ENCODE measurements around the gene AJM1. TPM values are rescaled to one million over a fixed set of nuclear protein-coding genes. Genes with fewer than 3 reads are reported as not detected.

The AJM1 gene
- total and polyA plus RNA-seq, 9 donors: 0.48 to 2.4 (median 1.2) TPM; not detected in 1

- no peak for TF ChIP-seq CTCF (IDR thresholded peaks at IDR 0.05)
- no peak for TF ChIP-seq EP300 (IDR thresholded peaks at IDR 0.05)
- TF ChIP-seq POLR2A (IDR thresholded peaks at IDR 0.05): no peak
- H3K9me3 ChIP-seq: no peaks in the 10 kb centered on the region
- 34 to 51% (median 48%) methylated on average over 9 to 23 of the region's 23 CpGs for WGBS, 3 donors
- H3K4me3 ChIP-seq: no peak overlapping the region
- no peaks in the 10 kb centered on the region for H3K36me3 ChIP-seq
- no peaks in the 10 kb centered on the region for H3K27me3 ChIP-seq
- H3K27ac ChIP-seq: no peak overlapping the region
- H3K4me1 ChIP-seq (ENCODE audit: insufficient read depth): peaks cover 5% of the 10 kb centered on the region
- intact Hi-C loops (cut with DNase I): no loop called here
- peak in 3 of 5 donors; percentile 18 to 35 (median 29) for DNase-seq
Measured at GRCh38 chr9:136854842-136855460, 12.7 kb downstream of the AJM1 start.

GRCh38 chr9:136855461-136856078 lies 13.3 kb downstream of the AJM1 start:
- no peaks in the 10 kb centered on the region for H3K27me3 ChIP-seq
- WGBS, 3 donors: 63 to 77% (median 67%) methylated on average over 26 of the region's 26 CpGs
- no peak overlapping the region for H3K4me3 ChIP-seq
- H3K27ac ChIP-seq: no peak overlapping the region
- H3K36me3 ChIP-seq: no peaks in the 10 kb centered on the region
- DNase-seq: peak in 4 of 5 donors; percentile 24 to 41 (median 32)
- TF ChIP-seq EP300 (IDR thresholded peaks at IDR 0.05): no peak
- no peak for TF ChIP-seq CTCF (IDR thresholded peaks at IDR 0.05)
- TF ChIP-seq POLR2A (IDR thresholded peaks at IDR 0.05): no peak
- H3K4me1 ChIP-seq (ENCODE audit: insufficient read depth): peaks cover 3% of the 10 kb centered on the region
- intact Hi-C loops (cut with DNase I): no loop called here
- no peaks in the 10 kb centered on the region for H3K9me3 ChIP-seq

- peaks cover 3% of the 10 kb centered on the region for H3K4me1 ChIP-seq (ENCODE audit: insufficient read depth)
- peak in 4 of 5 donors; percentile 19 to 36 (median 28) for DNase-seq
- H3K27ac ChIP-seq: no peak overlapping the region
- no peaks in the 10 kb centered on the region for H3K9me3 ChIP-seq
- no peaks in the 10 kb centered on the region for H3K27me3 ChIP-seq
- H3K4me3 ChIP-seq: no peak overlapping the region
- intact Hi-C loops (cut with DNase I): no loop called here
- TF ChIP-seq POLR2A (IDR thresholded peaks at IDR 0.05) (no peak), EP300 (IDR thresholded peaks at IDR 0.05) (no peak), CTCF (IDR thresholded peaks at IDR 0.05) (no peak)
- no peaks in the 10 kb centered on the region for H3K36me3 ChIP-seq
- WGBS, 3 donors: 46 to 69% (median 65%) methylated on average over 9 to 15 of the region's 15 CpGs
Measured at GRCh38 chr9:136856079-136856476, 13.8 kb downstream of the AJM1 start.

- Histone ChIP-seq H3K36me3 (no peaks in the 10 kb centered on the region), H3K9me3 (no peaks in the 10 kb centered on the region), H3K4me1 (ENCODE audit: insufficient read depth) (peaks cover 3% of the 10 kb centered on the region), H3K4me3 (no peak overlapping the region), H3K27ac (no peak overlapping the region), H3K27me3 (no peaks in the 10 kb centered on the region)
- 69 to 78% (median 73%) methylated on average over 13 to 14 of the region's 14 CpGs for WGBS, 3 donors
- intact Hi-C loops (cut with DNase I): no loop called here
- no peak for TF ChIP-seq POLR2A (IDR thresholded peaks at IDR 0.05)
- no peak for TF ChIP-seq CTCF (IDR thresholded peaks at IDR 0.05)
- no peak for TF ChIP-seq EP300 (IDR thresholded peaks at IDR 0.05)
- DNase-seq: peak in 3 of 5 donors; percentile 16 to 35 (median 25)
Measured at GRCh38 chr9:136856541-136857141, 14.4 kb downstream of the AJM1 start.

All from ovary (tissue), 9 donors.